HK-2 (cell line): Measurements from ENCODE around the gene ATP5F1D.
A peak's percentile ranks its signal among the peaks of the same experiment; 100 is the strongest.

Source experiments
- DNase-seq: peaks from one replicate; pipeline ENCODE4 v3.0.0-alpha.2; 2018; ENCODE audit not compliant: unreplicated experiment

The ATP5F1D gene

DNA sequence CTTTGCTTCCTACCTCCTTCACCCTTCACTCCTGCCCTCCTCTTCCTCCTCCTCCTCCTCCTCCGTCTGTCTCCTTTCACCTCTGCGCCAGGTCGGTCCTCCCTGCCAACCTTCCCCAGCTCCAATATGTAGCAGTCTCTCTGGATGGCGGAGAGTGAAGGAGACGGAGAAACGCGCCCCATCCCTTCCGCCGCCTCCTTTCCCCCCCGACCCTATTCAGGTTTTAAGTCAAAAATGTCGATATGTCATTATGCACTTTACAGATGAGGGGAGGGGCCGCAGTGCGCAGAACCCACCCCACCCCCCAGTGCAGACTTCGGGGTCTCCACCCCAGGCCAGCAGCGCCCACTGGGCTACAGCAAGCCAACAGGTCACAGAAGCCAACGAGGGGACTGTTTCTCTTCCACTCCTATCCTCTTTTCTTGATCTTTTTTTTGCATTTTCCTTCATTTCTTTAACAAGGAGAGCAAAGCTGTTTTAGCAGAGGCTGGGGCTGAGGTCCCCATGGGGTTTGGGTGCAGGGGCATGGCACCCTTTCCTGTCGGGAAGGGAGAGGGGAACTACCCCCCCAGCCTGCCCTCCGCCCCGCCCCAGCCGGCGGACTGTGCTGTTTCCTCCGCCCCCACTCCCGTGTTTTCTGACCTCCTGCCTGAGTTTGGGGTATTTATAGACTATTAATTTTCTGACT, 16.1 kb downstream of the ATP5F1D start:
- DNase-seq, result no peak

- DNase-seq, result no peak
Observed at GRCh38 chr19:1258163-1258492, 16.6 kb downstream of the ATP5F1D start.

GRCh38 chr19:1258707-1259205, 17.2 kb downstream of the ATP5F1D start:
- no peak for DNase-seq

DNA sequence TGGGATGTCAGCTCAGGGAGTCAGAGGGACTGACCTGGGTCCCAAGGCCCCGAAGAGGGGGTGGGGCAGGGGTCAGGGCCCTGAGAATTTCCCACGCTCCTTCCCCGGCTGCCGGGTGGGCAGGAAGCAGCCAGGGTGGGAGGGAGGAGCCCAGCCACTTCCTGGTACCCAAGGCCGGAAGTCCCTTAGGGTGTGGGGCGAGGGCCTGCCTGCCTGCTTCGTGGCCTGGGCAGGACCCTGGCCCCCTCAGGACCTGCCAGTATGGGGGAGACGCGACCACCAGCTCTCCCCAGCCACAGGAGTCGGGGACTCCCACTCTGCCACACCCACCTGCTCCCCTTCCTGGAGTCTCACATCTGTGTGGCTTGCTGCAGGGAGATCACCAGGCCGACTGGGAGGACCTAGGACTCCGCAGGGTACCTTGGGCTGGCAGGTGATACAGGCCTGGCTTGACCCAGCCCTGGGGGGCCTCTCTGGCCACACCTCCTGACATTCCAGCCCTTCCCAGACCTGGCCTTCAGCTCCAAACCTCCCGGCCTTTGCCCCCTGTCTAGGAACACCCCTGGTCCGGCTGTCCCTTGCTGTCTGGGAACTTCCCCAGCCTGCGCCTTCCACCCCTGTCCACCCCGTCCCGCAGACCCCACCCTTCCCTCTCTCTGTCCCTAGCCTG, 17.8 kb downstream of the ATP5F1D start:
- DNase-seq, result peak; percentile 79

- DNase-seq, result peak; percentile 37
Observed at GRCh38 chr19:1259876-1260748, 18.6 kb downstream of the ATP5F1D start.

DNA sequence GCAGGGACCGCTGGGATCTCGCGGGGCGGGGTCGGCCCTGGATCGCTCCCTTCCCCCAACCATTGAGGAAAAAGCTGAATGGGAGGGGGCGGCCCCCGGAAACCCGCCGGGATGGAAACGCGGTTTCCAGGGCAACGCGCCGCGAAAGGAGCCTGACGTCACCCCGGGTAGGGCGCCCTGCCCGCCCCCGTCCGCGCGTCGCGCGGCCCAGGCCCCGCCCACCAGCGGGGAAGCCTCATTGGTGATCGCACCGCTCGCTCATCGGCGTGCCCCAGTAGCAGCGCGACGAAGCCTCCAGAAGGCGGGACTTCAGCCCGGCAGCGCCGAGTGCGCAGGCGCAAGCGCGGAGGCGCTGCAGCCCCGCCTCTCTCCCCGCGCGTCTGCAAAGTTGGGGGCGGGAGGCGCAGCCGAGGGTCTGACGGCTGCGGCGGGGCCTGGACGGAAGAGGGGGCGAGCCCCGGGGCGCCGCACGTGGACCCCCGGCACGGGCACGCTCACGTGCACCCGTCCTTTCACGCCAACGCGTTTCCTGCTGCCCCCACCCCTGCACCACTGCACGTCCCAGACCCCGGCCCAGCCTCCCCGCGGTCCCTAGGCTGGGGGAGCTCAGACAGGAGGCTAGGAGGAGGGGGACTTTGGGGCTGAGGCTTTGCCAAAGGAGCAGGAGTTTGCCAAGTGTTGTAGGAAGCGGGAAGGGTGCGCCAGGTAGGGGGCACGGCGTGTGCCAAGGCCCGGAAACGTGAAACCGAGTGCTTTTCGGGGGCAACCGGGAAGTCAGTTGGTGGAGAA, 19.4 kb downstream of the ATP5F1D start:
- peak; percentile 97 for DNase-seq

GRCh38 chr19:1261538-1261797, 19.9 kb downstream of the ATP5F1D start:
- peak; percentile 48 for DNase-seq

- peak; percentile 73 for DNase-seq
Observed at GRCh38 chr19:1261798-1262622, 20.5 kb downstream of the ATP5F1D start.

DNA sequence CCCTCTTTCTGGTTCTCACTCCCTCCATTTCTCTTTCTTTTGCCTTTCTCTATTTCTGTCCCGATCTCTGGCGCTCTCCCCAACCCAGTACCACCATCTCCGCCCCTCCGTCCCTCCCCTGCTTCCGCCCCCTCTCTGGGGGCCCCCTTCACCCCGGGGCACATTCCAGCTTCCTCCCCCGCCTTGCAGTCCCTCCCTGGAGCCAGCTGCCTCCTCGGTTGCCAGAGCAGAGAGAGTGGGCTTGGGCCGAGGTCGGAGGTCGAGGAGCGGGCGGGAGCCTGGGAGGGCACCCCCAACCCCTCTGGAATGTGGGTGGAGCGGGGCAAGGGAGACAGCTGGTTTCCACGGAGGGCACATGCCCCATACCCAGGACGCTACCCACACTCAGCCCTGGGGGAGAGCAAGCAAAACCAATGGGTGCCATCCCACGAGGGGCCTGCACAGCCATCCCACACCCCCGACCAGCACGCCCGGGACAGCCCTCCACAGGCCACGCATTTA, 21.1 kb downstream of the ATP5F1D start:
- DNase-seq, result peak; percentile 50

- peak; percentile 68 for DNase-seq
Observed at GRCh38 chr19:1263188-1263587, 21.6 kb downstream of the ATP5F1D start.

DNA sequence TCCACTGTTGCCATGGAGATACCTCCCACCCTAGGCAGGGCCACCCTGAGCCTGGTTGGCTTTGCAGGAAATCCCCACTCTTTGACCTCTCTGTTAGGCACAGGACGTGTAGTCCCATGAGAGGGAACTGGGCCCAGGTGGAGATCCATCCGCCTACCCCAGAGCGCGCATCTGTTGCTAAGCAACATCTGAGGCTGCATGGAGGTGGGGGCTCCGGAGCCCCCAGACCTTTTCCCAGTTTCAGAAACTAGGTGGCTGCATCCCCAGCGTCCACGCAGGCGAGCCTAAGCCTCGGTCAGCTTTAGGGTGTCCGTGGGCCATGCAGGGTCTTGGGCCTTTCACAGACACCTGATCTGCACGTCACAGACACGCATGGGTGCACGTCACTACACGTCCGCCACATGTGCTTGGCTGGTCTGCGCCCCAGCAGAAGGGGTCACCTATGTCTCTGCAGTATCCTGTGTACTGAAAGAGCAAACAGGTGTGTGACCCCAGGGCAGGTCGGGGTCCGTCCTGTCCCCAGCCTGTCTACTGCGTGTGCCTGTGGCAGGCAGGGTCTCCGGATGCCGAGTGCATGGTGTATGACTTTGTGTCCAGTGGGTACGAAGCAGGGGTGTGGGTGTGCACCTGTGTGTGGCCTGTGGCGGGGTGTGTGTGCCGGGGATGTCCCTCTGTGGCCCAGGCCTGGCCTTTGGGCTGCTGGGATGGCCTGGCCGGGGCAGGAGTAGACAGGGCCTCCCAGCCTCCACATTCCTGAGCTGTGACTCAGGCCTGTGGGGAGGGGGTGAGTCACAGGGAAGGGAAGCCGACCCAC, 23.5 kb downstream of the ATP5F1D start:
- DNase-seq, result peak; percentile 89

GRCh38 chr19:1265615-1266128, 24.1 kb downstream of the ATP5F1D start:
- peak; percentile 79 for DNase-seq

GRCh38 chr19:1266129-1266915, 24.8 kb downstream of the ATP5F1D start:
- peak; percentile 88 for DNase-seq

DNA sequence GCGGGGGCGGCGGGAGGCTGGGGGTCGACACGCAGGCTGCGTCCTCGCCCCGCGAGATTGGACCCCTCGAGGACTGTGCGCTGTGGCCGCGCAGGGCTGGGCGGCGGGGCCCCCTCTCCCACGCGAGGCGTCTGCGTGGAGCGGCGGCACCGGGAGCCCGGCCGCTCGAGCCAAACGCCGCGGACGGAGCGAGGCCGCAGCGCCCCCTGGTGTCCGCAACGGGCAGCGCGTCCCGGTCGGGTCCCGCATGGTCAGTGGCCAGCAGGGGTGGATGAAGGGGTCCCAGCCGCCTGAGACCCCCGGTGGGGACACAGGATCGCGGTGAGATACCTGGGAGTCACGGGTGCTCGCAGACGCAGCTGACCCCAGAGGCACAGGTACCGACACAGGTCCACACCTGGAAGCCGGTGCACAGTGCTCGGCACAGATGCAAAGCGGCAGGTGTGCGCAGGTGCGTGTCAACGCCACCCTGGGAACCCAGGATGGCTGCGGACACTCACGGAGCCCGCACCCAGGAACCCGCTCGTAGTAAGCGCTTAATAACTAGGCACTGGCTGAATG, 25.4 kb downstream of the ATP5F1D start:
- peak; percentile 83 for DNase-seq

- no peak for DNase-seq
Observed at GRCh38 chr19:1267477-1268225, 26.1 kb downstream of the ATP5F1D start.

DNA sequence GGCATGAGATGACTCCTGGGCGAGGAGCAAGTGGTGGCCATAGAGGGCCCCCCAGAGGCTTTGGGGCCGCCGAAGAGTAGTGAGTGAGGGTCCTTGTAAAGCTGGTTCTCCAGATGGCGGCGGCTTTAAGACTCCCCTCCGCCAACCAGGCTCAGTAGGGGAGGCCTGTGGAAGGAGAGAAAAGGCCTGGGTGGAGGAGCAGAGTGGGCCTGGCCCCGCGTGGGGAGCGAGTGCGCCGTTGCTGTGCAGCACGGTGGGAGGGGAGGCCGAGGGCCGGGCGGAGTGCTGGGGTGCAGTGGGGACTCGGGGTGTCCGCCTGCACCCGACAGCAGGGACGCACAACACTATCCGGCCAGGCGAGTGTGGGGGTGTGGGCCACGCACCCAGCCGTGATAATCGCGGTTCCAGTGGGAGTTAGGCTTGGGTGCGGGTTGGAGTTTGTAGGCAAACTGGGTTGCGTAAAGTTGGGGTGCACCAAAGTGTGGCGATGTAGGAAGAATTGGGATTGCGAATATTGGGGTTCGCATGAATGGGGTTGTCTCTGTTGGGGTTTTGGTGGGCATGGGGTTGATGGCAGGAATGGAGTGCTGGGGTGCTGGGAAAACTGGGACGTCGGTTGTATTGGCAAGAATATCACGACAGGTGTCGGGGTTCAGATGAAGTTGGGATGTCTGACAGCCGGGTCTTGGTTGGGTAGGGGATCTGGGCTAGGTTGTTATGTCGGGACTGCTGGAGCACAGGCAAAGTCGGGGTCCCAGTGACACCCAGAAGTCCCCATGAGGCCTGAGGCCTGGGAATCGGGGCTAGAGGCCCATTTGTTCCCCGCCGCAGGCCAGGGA, 26.9 kb downstream of the ATP5F1D start:
- no peak for DNase-seq

DNA sequence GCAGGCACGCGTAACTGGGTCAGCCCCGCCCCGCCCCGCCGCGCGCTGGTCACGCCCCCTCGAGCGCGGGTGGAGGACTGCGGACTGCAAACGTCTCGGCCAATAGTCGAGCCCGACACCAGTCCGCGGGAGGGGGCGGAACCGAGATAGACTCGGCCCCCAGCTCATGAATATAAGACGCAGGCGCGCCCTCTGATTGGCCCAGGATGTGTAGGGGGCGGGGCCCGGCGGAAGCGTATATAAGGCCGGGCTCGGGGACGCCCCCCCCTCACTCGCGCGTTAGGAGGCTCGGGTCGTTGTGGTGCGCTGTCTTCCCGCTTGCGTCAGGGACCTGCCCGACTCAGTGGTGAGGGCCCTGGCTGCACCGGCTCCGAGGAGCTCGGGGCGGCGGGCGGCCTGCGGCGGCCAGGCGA, 27.5 kb downstream of the ATP5F1D start, which contains the start of gene CIRBP:
CIRBP (plus strand) TSS at position 268 of the 413 bp plus-strand sequence. CDS start 1,602 bp downstream, outside the sequence.
- peak; percentile 99 for DNase-seq
